Measurements from ENCODE around the gene FN3K.

FN3K gene

DNA sequence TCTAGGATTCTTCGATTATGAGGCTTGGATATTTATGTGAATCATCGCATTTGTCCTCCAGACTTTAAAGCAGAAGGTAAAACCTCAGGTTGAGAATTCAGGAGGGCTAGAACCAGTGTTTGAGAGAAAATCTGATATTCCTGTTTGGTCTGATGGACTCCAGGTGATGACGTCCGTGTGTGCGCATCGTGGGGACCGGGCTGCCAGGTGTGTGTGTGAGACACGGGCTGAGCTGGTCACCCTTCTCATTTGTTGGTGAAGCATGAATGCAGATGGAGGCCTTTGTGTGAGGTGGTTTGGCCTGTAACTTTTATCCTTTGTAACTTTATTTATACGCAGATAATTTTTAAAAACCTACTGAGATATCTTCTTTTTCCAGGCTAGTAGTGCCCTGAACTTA, 61.6 kb downstream of the FN3K start:
- DNase-seq: no peak

GRCh38 chr17:82798752-82799151, 63.3 kb downstream of the FN3K start:
- DNase-seq: no peak

GRCh38 chr17:82799591-82799990, 64.2 kb downstream of the FN3K start:
- no peak for DNase-seq
